ENCODE data around the gene AMD1.
A peak's percentile ranks its signal among the peaks of the same experiment; 100 is the strongest.
"Not testable (repeated sequence)": the region's sequence is repeated elsewhere in the genome, so short reads cannot be mapped to it uniquely, and the experiment has no call there.

AMD1 gene

DNA sequence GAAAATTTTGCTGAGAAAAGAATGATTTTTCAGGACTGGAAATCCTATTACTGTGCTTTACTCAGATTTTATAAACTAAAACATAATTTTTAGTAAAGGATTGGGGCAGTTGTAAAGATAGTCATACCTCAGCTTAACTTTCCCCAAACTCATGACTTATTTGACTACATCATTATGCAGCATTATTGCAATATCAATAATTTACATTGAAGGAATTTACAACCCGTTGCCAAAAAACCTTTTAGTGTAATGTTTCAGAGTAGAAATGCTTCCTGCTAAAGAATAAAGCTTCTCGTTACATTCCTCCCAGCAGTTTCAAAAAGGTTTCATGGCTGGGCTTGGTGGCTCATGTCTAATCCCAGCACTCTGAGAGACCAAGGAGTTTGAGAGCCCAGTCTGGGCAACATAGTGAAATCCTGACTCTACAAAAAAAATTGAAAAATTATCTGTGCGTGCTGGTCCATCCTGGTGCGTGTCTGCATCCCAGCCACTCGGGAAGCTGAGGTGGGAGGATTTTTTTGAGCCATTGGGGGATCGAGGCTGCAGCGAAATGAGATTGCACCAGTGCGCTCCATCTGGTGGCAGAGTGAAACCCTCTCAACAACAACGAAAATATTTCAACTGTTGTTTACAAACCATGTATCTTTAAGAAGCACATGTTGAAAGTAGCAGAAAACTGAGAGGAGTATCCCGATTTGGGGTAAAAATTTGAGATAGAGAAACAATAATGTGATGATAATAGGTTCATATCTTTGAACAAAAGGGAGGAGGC is 4.4 kb downstream of the AMD1 start:
- DNase-seq: peak; percentile 26 to 55

DNA sequence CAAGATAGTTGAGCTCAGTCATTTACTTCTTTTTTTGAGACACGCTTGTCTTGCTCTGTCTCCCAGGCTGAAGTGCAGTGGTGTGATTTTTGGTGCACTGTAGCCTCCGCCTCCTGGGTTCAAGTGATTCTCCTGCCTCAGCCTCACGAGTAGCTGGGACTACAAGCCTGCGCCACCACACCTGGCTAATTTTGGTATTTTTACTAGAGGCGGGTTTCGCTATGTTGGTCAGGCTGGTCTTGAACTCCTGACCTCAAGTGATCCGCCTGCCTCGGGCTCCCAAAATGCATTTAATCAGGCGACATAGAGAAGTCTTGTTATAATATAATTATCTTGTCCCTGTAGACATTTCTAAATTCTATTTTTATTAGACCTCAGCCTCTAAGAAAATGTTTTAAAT is 6.1 kb downstream of the AMD1 start:
- DNase-seq: no peak

DNA sequence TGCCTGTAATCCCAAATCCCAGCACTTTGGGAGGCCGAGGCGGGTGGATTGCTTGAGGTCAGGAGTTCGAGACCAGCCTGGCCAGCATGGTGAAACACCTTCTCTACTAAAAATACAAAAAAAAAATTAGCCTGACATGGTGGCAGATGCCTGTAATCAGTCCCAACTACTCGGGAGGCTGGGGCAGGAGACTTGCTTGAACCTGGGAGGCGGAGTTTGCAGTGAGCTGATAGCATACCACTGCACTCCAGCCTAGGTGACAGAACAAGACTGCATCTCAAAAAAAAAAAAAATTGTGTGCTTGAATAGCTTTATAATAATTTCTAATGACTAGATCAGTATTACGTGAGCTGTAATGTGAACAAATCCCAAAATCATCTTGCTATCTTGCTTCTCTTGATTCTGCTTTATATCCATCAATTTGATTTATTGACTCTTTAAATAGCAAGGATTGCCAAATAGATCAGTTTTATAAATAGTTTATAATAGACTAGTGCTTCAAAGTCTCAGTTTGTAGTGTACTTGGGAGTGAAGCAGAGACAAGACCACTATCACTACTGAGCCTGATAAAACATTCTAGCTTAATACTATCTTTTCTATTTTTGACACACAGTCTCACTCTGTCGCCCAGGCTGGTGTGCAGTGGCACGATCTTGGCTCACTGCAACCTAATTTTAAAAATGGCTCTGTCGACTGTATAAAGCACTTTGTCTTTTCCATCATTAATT is 7.1 kb downstream of the AMD1 start:
- DNase-seq: no peak

DNA sequence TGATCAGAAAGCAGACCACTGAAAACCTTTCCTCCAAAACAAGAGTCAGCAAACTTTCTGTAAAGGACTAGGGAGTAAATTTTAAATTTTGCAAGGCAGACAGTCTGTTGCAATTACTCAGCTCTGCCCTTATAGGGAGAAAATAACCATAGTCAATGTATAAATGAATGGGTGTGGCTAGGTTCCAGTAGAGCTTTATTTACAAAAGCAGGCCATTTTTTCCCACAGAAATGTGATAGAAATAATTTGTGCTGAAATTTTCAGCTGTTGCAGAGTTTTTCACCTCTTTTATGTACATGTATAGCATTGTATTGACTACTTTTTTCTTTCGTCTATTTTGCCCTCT is 7.7 kb downstream of the AMD1 start:
- DNase-seq: no peak

DNA sequence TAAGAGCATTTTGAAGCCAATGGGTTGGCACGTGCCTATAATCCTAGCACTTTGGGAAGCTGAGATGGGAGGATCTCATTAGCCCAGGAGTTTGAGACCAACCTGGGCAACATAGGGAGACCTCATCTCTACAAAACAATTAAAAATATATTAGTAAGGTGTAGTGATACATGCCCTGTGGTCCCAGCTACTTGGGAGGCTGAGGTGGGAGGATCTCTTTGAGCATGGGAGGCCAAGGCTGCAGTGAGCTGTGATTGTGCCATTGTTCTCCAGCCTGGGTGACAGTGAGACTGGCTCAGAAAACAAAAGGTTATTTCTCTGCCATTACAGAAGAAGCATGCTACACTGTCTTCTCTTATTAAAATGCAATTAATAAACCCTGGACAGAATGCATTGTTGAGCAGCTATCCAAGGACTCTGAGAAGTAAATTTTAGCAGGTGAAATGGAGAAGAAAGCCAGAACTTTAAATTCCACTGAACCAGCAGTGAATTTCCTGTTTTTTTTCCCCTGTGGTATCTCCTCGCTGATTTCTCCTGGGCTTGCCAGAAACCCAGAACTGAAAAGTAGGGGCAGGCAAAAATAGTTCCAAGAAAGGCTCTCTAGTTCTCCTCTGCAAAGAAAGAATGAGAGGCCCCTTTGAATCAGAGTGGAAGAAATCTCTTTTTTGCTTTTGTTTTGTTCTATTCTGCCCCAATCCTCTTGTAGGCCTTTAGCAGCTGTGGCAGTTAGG is 8.4 kb downstream of the AMD1 start:
- DNase-seq: no peak

DNA sequence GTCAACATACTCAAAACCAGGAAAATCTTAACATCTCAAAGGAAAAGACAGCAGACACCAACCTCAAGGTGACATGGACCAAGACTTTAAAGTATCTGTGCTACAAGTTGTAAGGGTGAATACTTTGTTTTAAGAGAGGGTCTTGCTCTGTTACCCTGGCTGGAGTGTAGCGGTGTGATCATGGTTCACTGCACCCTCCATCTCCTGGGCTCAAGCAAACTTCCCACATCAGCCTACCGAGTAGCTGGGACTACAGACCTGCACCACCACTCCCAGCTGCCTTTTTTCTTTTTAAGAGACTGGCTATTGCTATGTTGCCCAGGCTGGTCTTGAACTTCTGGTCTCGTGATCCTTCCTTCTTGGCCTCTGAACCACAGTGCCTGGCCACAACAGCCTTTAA is 9.7 kb downstream of the AMD1 start:
- no peak for DNase-seq

DNA sequence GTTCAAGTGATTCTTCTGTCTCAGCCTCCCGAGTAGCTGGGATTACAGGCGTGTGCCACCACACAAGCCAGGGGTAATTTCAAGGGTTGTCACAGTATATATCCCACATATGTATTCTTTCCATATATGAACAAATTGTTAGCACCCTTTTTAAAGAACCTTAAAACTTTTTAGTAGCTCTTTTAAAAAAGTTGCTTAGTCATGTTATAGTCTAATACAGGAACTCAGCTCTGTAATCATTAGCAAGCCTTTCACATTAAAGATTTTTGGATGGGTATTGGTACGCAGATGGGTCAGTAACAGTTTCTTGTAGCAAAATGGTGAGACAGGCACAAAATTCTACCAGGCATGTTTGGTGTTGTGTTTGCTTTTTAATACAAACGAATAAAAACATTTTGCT is 10.9 kb downstream of the AMD1 start:
- DNase-seq: no peak

DNA sequence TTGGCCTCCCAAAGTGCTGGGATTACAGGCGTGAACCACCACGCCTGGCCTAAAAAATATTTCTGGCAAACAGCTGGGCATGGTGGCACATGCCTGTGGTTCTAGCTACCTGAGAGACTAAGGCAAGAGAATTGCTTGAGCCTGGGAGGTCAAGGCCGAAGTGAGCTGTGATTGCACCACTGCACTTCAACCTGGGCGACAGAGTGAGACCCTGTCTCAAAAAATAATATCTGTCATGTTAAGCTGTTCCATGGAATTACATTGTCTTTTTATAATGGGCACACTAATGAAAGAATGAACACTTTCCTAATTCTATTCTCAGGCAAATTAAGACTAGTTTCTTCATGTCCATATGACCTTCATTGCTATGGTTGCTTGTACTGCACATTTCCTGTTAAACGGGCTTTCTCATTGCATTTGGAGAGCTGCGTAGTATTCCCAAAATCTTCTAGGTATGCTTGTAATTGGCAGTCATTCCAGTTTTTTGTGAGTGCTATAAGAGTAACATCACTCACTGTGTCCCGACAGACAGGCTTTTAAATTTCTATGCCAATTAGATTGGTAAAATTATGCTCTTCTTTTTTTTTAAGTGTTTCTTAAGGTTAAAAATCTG is 12.1 kb downstream of the AMD1 start:
- DNase-seq: no peak

DNA sequence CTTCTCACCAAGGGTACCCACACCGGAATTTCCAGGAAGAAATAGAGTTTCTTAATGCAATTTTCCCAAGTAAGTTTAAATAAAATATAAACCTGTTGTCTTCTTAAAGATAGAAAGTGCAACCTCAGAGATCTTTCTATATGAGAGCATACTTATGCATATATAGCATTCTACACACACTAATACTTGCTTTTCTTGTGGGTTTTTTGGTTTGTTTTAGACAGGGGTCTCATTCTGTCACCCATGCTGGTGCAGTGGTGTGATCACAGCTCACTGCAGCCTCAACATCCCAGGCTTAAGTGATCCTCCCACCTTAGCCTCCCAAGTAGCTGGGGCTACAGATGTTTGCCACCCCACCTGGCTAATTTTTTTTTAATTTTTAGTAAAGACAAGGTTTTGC is 15.7 kb downstream of the AMD1 start:
- no peak for DNase-seq

DNA sequence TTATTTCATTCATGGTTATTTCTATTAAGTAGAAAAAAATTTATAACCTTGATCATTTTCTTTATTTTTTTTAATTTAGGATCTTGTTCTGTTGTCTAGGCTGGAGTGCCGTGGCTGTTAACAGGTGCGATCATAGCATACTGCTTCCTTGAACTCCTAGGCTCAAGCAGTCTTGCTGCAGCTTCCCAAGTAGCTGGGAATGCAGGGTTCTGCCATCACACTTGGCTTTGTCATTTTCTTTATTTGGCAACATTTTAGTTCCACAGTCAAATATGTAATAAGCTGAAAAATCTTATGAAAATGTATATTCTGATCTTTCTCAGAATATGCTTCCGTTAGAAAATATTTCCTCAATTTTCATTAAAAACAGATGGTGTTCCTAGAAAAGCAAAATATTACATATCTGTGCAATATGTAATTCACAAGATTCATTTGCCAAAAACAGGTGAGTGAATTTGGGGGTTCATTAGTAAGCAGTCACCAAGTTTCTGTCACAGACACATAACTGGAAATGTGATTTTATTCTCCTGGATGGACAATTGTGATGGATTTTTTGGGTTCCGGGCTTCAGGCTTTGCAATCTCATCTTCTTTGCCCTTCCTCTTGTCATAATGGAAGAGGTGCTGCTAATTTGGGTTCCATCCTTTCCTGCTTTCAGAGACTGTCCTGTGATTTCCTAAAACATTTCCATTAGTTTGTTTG is 21.5 kb downstream of the AMD1 start:
- no peak for DNase-seq

DNA sequence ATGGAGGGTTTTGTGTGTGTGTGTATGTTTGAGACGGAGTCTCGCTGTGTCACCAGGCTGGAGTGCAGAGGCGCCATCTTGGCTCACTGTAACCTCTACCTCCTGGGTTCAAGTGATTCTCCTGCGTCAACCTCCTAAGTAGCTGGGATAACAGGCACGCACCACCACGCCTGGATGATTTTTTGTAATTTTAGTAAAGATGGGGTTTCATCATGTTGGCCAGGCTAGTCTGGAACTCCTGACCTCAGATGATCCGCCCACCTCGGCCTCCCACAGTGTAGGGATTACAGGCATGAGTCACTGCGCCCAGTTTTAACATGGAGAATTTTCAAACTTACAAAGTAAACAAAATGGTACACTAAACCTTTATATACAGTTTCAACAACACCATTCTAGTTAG is 22.8 kb downstream of the AMD1 start:
- no peak for DNase-seq

DNA sequence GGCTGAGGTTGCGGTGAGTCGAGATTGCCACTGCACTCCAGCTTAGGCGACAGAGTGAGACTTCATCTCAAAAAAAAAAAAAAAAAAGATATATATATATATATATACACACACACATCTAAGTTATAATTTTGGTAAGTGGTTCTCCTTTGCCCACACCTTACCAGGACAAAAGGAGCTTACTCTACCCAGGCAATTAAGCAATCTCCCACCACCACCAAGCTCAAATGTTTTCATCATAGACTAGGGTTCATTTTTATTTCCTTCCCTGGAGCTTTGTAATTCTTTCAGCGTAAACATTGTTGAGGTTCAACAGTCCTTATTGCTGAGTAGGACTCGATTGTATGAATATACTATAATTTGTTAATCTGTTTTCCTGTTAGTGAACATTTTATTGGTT is 23.5 kb downstream of the AMD1 start:
- DNase-seq: no peak

DNA sequence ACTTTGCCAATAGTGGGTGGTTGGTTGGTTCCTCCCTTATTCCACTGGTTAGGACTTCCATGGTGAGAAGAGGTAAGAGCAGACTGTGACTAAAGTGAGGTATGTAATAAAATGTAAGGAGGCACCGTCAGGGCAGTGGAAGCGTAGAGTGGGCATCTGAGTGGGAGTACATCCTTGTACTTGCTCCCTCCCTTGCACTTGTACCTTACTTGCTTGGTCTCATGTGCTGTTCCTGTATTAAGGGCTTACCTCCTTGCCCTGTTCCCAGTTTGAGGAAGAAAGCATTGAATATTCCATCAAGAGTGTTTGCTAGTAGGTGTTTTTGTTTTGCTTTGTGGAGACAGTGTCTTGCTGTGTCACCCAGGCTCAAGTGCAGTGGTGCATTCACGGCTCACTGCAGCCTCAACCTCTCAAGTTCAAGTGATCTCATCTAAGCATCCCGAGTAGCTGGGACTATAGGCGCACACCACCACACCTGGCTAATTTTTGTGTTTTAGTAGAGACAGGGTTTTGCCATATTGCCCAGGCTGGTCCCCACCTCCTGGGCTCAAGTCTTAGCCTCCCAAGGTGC is 25.5 kb downstream of the AMD1 start:
- no peak for DNase-seq

DNA sequence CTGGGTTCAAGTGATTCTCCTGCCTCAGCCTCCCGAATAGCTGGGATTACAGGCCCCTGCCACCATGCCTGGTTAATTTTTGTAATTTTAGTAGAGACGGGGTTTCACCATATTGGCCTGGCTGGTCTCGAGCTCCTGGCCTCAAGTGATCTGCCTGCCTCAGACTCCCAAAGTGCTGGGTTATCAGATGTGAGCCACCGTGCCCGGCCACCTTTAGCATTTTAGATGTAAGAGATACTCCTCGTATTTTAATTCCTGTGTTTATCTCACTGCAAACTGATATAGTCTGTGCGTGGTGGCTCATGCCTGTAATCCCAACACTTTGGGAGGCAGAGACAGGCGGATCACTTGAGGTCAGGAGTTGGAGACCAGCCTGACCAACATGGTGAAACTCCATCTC is 27.0 kb downstream of the AMD1 start:
- not testable (repeated sequence) for DNase-seq

DNA sequence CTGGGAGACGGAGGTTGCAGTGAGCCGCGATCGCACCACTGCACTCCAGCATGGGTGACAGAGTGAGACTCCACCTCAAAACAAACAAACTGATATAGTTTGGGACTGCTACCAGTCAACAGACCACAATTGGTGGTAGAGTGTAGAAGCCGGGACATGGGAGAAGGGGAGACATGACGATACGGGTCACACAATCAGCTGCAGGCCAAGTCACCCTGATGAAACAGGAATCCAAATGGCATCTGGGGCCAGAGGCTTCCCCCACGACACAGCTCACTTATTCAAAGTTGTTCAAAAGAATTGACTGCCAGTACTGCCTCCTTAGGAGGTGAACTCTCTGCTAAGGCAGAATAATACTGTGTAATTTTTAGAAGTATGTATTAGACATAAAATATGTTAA is 27.5 kb downstream of the AMD1 start:
- DNase-seq: no peak

DNA sequence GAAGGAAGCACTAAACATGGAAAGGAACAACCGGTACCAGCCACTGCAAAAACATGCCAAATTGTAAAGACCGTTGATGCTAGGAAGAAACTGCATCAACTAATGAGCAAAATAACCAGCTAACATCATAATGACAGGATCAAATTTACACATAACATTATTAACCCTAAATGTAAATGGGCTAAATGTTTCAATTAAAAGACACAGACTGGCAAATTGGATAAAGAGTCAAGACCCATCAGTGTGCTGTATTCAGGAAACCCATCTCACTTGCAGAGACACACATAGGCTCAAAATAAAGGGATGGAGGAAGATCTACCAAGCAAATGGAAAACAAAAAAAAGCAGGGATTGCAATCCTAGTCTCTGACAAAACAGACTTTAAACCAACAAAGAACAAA is 31.7 kb downstream of the AMD1 start:
- not testable (repeated sequence) for DNase-seq

DNA sequence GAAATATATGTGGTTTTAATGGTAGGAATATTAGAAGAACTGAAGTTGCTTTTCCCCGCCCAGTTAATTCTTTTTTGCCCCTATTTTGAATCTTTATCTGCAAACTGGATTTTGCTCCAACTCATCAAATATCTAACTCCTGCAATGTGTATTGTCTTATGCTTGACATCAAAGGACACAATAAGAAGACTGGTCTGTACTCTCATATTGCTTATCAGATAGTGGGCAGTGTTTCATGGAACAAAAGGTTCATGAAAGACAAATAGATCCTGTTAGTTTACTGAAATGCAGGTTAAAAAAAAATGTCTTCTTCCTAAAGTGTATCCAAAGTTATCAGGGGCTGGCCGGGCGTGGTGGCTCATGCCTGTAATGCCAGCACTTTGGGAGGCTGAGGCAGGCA is 56.2 kb downstream of the AMD1 start:
- DNase-seq: no peak

DNA sequence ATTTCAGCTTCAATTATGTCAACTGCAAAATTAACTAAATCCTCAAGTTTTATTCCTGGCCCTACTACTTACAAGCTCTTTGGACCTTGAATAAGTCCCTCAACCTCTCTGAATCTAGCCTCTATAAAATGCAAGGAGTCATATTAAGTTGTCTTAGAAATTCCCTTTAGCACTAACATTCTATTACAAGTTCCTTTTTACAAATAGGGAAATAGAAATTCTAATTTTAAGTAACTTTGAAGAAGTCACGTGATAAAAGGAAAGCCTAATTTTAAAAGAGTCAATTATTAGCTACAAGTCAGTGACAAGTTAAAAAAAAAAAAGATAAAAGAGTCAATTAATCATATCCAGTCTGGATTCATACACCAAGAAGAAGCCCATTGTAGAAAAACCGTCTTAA is 59.3 kb downstream of the AMD1 start:
- DNase-seq: no peak

DNA sequence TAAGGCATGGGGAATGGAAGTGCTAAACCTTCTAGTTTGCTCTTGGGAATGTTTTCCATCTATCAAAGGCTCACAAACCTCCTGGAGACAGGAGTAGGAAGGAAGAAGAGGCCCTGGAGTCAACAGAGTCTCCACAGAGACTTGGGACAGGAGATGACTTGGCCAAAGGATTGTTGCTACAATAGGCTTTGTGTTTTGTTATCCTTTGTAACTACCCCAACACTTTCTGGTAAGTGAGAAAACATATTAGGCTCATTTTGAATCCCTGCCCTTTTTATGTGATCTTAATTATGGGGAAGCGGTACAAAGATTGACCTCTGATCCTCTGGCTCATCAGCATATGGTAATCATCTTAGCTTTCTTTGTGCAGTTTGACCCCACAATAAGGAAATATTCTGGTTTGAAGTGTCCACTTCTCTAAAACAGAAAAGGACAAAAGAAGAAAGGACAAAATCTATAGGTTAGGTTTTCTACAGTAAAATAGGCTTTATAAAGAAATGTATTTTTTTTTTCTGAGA is 59.9 kb downstream of the AMD1 start:
- no peak for DNase-seq

DNA sequence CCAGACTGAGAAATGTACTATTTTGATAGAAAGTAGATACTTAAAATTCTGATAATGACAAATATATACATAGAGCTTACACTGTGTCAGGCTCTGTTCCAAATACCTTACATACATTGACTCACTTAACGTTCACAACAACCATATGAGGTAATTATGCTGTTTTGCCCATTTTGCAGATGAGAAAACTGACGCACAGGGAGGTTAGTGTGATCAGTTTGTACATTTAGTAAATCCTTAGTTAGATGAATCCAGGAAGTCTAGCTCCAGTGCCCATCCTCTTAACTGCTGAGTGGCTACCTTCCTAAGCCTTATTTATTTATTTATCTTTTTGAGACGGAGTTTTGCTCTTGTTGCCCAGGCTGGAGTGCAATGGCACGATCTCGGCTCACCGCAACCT is 60.6 kb downstream of the AMD1 start:
- DNase-seq: no peak

DNA sequence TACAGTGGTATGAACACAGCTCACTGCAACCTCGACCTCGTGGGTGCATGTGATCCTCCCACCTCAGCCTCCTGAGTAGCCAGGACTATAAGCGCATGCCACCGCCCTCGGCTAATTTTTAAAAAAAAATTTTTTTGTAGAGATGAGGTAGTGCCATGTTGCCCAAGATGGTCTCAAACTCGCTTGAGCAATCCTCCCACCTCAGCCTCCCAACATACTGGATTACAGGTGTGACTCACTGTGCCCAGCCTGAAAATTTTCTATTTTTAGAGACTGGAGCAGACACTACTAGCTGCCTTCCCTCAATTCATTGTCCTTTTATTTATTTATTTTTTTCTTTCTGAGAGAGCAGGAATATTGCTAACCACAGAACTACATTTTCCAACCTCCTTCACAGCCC is 63.6 kb downstream of the AMD1 start:
- DNase-seq: no peak

DNA sequence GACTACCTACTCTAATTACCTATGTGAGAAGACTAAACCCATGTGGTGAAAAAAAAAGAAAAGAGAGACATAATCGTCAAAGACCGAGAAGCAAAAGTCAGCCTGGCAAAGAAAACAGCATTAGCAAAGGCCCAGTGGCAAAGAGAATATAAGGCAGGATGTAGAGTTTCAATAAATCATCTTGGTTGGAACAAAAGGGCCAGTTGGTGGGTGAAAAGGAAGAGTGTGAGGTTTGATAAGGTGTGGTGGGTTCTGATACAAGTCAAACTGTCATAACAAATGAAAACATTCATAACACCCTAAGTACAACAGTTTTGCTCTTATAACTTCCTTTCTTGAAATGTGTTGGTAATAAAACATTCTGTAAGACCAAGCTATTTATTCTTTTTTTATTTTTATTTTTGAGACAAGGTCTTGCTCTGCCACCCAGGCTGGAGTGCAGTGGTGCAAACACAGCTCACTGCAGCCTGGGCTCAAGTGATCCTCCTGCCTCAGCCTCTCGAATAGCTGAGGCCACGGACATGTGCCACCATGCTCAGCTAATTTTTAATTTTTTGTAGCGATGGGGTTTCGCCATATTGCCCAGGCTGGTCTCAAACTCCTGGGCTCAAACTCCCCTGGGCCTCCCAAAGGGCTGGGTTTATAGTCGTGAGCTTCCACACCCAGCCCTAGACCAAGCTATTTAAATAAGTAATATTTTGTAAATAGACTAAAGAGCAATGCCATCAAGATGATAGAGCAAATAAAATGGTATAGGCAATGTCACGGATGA is 65.0 kb downstream of the AMD1 start:
- no peak for DNase-seq
